OCI-LY3 (cell line): ENCODE results near the gene GARIN5B.

ENCODE experiments used
- CTCF ChIP-seq: fragments of 200-600, 300-600 bp; sonication (generic); IDR thresholded peaks from 2 replicates; pipeline ENCODE4 v1.5.1; 2014; ENCODE audit warnings: antibody characterized with exemption, low read length, low read depth
- EZH2phosphoT487 ChIP-seq: fragments of 200-600 bp; shearing (Covaris generic); IDR thresholded peaks from 2 replicates; pipeline ENCODE4 v1.6.1; 2018; ENCODE audit warnings: antibody characterized with exemption, mixed run types, low read depth

GRCh38 chr19:55325172-55325571 lies 37.9 kb downstream of the GARIN5B start, which contains the start of gene TMEM150B:
- TF ChIP-seq CTCF (no peak), EZH2phosphoT487 (no peak)
